GM19452 (cell line): Measurements from ENCODE around the gene TMEM179B.
"Not testable (repeated sequence)": the region's sequence is repeated elsewhere in the genome, so short reads cannot be mapped to it uniquely, and the experiment has no call there.

Experiments used
- ATAC-seq: cut with Tn5 transposase; IDR thresholded peaks from one replicate; pipeline ENCODE4 v1.9.1; 2021; ENCODE audit not compliant: unreplicated experiment

Gene TMEM179B

GRCh38 chr11:62788991-62789390 is 1.8 kb downstream of the TMEM179B start:
- ATAC-seq = no peak

GRCh38 chr11:62789576-62789975 is 2.4 kb downstream of the TMEM179B start:
- no peak for ATAC-seq

GRCh38 chr11:62791501-62792201 is 4.4 kb downstream of the TMEM179B start, which contains the start of gene TMEM223:
Gene TMEM223 (minus strand): TSS chr11:62792006. CDS start chr11:62791994, 12 bp downstream.
- peak; percentile 69 for ATAC-seq

- ATAC-seq = peak; percentile 10
Observed at GRCh38 chr11:62792202-62792575, 5.0 kb downstream of the TMEM179B start.

GRCh38 chr11:62794201-62794775 is 7.1 kb downstream of the TMEM179B start:
- no peak for ATAC-seq

- ATAC-seq = no peak
Observed at GRCh38 chr11:62796281-62796680, 9.1 kb downstream of the TMEM179B start.

GRCh38 chr11:62799486-62799885 is 12.3 kb downstream of the TMEM179B start:
- ATAC-seq = no peak

GRCh38 chr11:62801071-62801470 is 13.9 kb downstream of the TMEM179B start:
- ATAC-seq = no peak

- no peak for ATAC-seq
Observed at GRCh38 chr11:62804310-62805075, 17.3 kb downstream of the TMEM179B start.

GRCh38 chr11:62805076-62805892 is 18.1 kb downstream of the TMEM179B start, which contains the start of gene NXF1:
Gene NXF1 (minus strand): TSS chr11:62805440. CDS start chr11:62805356, 84 bp downstream.
- ATAC-seq = peak; percentile 85

GRCh38 chr11:62805961-62806441 is 18.8 kb downstream of the TMEM179B start:
- no peak for ATAC-seq

GRCh38 chr11:62806611-62807121 is 19.5 kb downstream of the TMEM179B start:
- no peak for ATAC-seq

- no peak for ATAC-seq
Observed at GRCh38 chr11:62810748-62811147, 23.5 kb downstream of the TMEM179B start.

- ATAC-seq = no peak
Observed at GRCh38 chr11:62811659-62812058, 24.5 kb downstream of the TMEM179B start.

- no peak for ATAC-seq
Observed at GRCh38 chr11:62816557-62816956, 29.4 kb downstream of the TMEM179B start.

GRCh38 chr11:62817129-62817528 is 29.9 kb downstream of the TMEM179B start:
- no peak for ATAC-seq

- ATAC-seq = no peak
Observed at GRCh38 chr11:62823677-62824076, 36.5 kb downstream of the TMEM179B start.

GRCh38 chr11:62828130-62828529 is 40.9 kb downstream of the TMEM179B start:
- not testable (repeated sequence) for ATAC-seq

- ATAC-seq = peak; percentile 5
Observed at GRCh38 chr11:62830904-62831519, 43.8 kb downstream of the TMEM179B start.
